COR-L47 (cell line): ENCODE measurements around the gene IRGQ.
"Not testable (repeated sequence)": the region's sequence is repeated elsewhere in the genome, so short reads cannot be mapped to it uniquely, and the experiment has no call there.

Experiments used
- DNase-seq: peaks from one replicate; lab custom pipeline; 2025; lab: John Stamatoyannopoulos, UW

Gene IRGQ

DNA sequence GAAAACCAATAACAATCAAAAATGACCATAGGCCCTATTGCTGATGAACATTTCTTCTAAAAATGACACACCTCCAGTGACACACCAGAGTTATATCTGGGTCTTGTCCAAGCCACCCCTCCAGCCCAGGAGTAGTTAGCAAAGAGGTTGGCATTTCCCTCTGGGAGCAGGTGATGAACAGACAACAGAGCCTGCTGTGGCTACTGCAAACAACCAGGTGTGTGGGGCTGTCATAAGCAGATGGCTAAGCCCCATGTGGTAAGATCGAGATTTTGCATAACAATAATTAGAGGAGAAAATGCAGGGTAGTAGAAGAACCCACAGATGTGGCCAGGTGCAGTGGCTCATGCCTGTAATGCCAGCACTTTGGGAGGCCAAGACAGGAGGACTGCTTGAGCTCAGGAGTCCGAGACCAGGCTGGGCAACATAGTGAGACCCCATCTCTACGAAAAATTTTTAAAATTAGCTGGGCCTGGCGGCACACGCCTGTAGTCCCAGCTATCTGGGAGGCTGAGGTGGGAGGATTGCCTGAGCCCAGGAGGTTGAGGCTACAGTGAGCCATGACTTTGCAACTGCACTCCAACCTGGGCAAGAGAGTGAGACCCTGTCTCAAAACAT is 25.7 kb downstream of the IRGQ start:
- DNase-seq = peak; percentile 91

DNA sequence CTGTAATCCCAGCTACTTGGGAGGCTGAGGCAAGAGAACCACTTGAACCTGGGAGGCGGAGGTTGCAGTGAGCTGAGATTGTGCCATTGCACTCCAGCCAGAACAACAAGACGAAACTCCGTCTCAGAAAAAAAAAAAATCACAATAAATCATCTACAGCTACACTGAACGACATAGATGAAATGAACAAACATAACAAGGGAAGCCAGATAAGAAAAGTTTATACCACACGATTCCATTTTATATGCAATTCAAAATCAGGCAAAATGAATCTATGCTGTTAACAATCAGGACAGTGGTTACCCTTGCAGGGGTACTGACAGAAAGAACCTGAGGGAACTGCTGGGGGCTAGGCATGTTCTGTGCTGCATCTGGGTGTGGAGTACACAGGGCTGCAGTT is 26.3 kb downstream of the IRGQ start:
- DNase-seq = no peak

DNA sequence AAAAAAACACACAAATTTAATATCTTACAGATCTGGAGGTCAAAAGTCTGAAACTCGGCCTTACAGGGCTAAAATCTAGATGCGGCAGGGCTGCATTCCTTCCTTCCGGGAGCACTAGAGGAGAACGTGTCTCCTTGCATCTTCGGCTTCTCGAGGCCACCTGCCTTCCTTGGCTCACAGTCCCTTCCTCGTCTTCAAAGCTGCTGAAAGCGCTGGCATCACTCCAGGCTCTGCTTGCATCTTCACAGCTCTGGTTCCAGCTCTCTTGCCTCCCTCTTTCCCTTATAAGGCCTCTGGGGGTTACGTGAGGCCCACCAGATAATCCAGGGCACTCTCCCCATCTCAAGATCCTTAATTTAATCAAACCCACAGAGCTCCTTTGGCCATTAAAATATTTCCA is 31.1 kb downstream of the IRGQ start:
- DNase-seq = no peak

DNA sequence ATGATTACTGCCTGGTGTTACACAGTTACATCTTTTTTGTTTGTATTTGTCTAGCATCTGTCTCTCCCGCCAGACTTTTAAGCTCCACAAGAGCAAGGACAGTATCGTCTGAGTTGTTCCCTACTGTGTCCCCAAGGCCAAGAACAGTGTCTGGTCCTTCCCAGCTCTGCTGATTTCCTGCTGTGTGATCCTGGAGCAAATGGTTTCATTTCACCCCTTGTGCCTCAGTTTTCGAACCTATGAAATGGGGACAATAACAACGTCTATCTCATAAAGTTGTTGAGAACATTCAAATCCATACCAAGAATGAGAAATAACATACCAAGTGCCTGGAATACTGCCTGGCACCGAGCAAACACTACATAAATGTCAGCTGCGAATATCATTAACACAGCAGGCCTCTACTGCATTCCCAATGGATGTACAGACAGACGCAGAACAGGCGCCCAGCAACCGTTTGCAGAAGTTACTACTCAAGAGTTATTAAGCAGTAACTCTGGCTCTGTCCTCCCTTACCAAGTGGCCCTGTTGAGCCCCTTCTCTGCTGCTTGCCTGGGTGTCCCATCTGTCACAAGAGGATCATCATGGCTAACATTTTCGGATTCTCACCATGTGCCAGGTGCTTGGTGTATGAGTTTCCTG is 32.0 kb downstream of the IRGQ start:
- DNase-seq = no peak

DNA sequence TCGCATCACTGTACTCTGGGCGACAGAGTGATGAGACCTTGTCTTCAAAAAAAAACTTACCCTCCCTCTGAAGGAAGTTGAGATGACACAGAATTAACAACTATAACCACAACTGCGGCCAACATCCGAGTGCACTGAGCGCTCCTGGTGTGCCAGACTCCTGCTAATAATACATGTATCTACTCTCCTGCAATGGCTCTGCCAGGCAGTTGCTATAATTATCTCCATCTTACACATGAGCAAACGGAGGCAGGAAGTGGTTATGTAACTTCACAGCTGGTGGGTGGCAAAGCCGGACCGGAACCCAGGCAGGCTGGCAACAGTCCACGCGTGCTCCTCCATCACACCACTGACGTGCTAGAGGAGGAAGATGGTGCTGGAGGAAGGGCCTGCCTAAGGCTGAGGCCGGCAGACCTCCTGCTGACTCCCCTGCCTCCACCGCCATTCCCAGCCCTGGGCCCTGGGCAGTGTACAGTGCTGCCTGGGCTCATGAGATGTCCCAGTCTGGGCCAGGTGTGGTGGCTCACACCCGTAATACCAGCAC is 33.2 kb downstream of the IRGQ start:
- DNase-seq = peak; percentile 84

DNA sequence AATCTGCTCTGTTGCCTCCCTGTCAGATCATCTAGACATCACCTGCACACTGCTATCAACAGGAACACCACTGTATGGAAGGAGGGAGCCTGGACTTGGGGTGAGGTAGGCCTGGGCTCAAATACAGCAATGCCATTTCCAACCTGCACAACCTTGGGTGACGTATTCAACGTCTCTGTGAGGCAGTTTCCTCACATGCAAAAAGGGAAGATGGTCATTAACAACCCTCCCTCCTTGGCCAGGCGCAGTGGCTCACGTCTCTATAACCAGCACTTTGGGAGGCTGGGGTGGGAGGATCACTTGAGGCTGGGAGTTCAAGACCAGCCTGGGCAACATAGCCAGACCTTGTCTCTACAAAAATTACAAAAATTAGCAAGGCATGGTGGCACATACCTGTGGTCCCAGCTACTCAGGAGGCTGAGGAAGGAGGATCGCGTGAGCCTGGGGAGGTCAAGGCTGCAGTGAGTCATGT is 33.7 kb downstream of the IRGQ start:
- no peak for DNase-seq

DNA sequence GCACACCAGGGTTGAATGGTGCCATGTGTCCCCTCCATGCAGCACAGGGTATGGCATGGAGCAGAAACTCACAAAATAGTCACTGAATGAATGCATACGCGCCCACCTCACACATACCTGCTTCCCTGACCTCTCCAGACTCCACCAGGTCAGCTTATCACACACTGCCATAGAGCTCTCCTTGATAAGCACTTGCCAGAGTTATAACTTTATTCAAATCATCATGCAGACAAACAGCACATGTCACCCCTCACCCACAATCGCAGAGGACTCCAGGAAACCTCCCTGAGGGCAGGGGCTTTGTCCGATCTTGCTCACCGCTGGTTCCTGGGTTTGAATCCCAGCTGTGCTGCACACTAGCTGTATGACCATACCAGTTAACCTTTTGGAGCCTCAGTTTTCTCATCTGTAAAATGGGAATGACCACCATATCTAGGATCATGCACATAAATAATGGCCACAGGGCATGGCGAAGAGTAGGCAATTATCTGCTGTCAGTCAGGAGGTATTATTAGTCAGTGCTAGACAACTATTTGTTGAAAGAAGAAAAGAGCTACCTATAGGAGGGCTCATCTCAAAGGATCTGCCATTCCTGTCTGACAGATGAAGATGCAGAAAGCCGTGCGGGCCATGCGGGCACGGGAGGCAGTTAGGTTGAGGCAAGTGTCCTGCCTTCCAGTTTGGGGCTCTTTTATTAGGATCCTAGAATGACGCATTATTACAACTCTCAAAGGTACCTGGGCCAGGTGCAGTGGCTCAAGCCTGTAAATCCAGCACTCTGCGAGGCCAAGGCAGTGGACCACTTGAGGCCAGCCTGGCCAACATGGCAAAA is 34.6 kb downstream of the IRGQ start:
- no peak for DNase-seq

DNA sequence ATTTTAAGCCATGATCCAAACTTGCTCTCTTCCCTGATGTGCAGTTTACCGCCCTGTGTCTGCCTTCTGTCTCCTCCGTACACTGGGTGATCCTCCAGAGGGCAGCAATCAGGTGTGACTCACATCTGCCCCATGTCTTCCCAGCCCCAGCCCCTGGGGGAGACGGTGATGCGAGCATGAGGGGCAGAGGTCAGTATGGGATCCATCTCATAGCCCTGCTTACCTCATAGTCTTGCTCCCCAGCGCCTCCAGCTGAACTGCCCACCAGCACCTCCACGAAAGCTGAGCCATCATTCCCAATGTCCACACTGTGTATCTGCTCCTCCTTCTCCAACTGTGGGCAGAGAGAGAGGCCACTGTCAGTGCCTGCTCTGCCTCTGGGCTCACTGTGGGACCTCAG is 35.2 kb downstream of the IRGQ start:
- DNase-seq = no peak

DNA sequence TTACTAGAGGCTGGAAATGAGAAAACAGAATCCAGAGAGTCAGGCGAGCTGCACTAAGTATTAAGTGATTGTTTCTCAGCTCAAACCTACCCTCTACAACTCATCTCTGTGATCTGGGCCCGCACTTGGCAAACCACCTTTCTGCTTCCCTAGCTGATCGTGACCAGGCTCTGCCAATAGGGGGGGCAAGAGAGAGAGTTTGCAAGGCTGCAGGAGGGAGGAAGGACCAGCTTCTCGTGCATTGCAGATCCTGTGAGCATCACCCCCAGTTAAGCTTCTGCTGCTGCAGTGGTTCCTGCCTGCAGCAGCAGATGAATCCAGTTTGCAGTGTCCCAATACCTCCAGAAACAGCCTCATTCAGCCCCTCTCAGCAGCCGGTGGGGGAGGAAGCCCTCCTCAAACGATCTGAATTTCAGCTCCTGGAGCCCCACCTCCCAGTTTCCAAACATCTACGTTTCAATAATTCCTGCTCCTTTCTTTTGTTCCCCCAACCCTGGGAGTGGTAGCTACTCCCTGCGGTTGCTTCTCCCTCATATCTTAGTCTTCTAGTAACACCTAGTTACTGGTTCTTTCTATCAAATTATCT is 40.7 kb downstream of the IRGQ start:
- DNase-seq = peak; percentile 44

DNA sequence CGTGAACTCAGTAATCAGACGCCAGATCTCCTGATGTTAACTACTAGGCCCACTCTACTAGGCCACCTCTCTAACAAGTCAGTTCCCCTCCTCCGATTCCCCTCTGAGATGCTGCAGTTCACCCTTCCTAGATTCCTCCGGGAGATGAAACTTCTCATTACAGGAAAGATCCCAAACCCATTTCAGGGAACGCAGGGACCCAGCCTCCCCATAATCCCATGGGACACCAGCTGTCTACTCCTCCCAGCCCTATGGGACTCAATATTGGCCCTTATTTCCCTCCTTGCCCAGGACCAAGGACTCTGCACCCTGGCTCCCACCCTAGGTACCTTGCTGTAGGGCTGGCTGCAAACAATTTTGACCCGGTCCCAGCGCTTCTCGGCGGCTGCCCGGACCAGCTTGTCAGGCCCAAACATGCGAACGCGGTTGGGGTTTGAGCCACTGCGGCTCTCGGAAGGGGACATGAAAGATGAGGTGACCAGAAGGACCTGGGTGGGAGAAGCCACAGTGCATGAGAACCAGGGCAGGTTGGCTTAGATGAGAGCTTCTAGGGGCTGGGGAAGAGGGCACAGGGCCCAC is 41.5 kb downstream of the IRGQ start:
- DNase-seq = no peak

DNA sequence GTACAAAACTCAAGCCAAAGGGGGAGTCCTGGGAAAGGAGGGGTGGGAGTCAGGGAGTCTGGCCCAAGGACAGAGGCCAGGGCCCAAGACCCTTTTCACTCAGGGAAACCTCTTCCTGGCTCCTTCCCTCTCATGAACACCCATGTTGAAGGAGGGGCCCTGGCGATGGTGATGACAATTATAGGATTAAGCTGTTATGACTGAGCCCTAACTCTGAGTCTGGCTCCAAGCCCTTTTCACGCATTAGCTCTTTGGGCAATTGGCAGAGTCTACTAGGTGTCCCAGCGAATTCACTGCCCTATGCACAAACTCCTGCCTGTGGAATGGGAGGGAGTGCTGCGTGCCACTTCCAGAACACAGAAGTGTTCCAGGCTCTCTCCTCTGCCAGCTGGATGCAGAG is 42.3 kb downstream of the IRGQ start:
- DNase-seq = no peak

DNA sequence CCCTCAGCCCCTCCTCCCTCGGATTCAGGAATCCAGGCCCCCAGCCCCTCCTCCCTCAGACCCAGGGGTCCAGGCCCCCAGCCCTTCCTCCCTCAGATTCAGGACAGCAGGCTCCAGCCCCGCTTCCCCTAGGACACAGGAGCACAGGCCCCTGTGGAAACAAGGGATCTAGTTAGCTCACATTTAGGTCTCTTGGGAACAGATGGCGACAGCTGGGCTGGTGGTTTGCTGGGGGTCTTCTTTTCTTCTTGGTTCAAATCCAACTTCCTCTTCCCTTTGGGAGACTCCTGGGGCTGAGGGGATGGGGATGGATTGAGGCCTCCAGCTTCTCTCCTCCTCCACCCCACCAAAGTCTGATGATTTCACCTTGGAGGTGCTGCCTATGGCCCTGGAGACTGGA is 43.3 kb downstream of the IRGQ start:
- no peak for DNase-seq

DNA sequence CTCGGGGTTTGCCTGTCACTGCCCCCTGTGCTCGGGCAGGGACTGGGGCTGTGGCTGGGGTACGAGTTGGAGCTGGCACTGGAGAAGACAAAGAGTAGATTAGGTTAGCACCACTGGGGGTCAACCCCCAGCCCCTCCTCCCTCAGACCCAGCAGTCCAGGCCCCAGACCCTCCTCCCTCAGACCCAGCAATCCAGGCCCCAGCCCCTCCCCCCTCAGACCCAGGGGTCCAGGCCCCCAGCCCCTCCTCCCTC is 43.8 kb downstream of the IRGQ start:
- DNase-seq = no peak

DNA sequence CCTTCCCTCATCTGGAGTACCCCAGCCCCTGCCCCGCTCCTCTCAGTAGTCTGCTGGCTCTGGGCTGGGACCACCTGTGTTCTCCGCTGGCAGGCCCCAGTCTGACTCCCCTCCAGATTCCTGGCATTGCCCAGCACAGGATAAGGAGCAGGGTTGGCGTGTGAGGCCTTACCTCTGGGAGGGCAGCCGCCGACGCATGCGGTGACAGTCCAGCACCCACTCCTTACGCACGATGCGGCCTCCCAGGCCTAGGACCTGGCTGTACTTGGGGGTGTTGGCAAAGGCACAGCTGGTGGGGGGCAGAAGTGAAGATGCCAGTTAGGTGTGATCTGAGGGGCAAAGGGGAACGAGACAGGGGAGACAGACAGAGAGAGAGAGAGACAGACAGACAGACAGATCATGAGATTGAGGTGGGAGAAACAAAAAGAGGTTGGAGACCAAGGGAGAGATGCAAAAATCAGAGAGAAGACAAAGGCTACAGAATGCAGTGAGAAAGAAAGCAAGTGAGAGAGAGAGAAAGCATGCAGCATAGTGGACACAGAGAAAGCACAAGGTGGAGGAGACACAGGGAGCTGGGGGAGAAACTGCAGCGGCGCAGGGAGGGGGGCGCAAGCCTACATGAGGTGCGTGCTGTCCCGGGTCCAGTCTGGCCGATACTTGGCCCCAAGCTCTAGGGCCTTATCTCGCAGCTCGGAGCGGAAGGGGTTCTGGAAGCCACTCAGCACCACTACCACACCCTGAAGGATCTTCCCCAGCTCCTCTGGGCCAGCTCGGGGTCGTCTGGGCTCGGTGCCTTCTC is 44.3 kb downstream of the IRGQ start:
- DNase-seq = no peak

DNA sequence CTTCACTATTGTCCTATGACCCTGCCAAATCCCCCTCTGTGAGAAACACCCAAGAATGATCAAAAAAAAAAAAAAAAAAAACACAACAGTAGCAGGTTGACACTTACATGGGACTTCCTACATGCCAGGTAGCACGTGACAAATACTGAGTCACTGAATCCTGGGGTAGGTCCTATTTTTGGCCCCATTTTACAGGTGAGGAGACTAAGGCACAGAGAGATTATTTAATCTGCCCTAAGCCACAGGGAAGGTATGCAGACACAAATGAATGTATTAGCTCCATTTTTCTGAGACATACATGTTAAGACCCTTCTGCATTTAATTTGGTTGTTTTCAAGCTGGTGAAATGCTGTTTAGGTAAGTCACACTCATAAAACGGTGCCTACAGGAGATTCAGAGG is 47.2 kb downstream of the IRGQ start:
- no peak for DNase-seq

DNA sequence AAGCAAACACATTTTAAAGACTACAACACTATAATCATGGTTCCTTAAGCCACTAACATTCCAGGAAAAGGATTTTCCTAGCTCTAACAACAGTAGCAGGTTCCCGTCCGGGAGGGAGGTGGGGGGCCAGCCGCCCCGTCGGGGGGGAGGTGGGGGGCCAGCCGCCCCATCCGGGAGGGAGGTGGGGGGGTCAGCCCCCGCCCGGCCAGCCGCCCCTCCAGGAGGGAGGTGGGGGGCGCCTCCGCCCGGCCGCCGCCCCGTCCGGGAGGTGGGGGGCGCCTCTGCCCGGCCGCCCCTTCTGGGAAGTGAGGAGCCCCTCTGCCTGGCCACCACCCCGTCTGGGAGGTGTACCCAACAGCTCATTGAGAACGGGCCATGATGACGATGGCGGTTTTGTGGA is 48.0 kb downstream of the IRGQ start:
- DNase-seq = not testable (repeated sequence)

DNA sequence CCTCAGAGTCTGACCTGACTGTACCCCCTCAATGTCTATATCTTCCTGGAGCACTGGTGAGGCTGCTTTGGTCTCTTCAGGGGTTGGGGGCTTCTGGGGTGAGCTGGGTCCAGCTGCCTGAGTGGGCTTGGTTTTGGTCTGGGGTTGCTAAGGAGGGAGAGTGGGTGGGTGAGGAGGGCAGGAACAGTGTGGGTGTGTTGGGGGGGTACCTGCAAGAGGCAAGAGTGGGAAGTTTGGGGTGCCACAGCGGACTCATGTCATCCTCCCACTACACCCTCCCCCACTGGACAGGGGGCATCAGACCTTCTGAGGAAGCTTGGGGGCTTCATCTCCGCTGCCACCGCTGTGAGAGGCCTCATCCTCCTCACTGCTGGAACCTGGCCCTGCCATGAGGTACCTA is 49.4 kb downstream of the IRGQ start:
- no peak for DNase-seq

DNA sequence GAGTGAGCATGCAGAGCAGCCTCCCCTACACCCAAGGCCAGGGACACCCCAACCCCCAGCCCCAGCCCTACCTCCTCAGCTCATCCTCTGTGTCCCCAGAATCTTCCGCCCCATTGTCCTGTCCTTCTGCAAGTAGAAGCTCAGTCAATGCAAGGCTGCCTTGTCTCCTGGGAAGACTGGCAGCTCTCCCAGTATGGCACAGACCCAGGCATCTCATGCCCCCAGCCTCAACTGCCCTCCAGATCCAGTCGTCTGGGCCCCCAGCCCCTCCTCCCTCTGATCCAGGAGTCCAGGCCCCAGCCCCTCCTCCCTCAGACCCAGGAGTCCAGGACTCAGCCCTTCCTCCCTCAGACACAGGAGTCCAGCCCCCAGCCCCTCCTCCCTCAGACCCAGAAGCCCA is 50.0 kb downstream of the IRGQ start:
- DNase-seq = no peak

DNA sequence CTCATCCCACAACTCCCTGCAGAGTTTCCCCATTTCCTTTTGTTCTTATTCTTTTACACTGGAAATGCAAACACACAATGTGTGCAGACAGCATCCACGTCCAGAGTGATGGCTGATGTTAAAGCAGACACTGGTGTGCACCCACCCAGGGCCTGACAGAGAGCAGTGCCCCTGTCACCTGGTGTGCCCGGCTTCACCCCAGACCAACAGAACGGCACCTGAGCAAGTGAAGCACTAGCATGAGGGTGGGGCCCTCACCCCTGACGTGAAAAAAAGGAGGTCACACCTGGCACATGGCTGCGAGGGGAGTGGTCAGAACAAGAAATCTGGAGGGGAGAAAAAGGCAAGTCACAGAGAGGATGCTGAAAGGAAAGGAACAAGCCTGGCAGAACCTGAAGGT is 50.7 kb downstream of the IRGQ start:
- no peak for DNase-seq

DNA sequence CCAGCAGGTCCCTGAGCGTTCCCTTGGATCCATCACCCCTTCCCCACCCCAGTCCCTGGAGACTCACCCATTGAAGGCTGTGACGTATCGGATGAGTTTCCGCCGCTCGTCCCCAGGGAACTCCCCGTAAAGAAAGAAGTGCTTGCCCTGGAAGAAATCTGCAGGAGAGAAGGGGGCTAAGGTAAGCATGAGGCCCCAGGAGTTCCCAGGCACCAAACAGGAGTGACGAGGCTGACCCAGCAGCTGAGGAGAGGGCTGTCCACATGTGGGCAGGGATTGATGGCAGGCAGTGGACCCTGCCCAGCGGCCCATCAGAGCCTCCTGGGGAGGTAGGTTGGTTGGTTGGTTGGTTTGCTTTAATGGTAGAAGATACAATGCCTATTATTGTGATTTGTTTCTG is 51.9 kb downstream of the IRGQ start:
- DNase-seq = no peak

DNA sequence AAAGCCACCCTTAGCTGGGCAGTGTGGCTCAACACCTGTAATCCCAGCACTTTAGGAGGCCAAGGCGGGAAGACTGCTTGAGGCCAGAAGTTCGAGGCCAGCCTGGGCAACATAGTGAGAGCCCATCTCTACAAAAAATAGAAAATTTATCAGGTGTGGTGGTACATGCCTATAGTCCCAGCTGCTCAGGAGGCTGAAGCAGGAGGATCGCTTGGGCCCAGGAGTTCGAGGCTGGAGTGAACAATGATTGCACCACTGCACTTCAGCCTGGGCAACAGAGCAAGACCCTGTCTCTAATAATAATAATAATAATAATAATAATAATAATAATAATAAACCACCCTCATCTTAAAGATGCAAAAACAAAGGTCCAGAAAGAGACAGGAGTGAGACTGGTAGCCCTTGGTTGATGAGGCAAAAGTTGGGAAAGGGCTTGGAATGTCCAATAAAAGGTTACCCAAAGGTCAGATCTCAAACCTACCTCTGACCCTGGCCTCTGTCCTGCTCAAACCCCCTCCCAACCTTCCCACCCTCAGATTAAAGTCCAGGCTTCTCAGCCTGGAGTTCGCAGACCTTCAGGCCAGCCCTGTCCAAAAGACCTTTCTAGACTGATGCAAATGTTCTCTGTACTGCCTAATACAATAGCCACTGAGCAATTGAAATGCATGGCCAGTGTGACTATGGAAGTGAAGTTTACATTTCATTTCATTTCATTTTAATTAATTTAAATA is 53.8 kb downstream of the IRGQ start:
- DNase-seq = no peak
